ENCODE measurements around the gene TMEM184B.

DNA sequence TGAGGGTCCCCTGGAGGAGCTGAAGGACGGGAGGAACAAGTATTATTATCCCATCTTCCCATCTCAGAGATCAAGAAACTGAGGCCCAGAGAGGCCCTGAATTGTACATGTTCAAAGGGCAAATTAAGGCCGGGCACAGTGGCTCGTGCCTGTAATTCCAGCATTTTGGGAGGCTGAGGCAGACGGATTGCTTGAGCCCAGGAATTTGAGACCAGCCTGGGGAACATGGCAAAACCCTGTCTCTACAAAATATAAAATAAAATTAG is 99.2 kb downstream of the TMEM184B start:
- TF ChIP-seq, protein P1, sequence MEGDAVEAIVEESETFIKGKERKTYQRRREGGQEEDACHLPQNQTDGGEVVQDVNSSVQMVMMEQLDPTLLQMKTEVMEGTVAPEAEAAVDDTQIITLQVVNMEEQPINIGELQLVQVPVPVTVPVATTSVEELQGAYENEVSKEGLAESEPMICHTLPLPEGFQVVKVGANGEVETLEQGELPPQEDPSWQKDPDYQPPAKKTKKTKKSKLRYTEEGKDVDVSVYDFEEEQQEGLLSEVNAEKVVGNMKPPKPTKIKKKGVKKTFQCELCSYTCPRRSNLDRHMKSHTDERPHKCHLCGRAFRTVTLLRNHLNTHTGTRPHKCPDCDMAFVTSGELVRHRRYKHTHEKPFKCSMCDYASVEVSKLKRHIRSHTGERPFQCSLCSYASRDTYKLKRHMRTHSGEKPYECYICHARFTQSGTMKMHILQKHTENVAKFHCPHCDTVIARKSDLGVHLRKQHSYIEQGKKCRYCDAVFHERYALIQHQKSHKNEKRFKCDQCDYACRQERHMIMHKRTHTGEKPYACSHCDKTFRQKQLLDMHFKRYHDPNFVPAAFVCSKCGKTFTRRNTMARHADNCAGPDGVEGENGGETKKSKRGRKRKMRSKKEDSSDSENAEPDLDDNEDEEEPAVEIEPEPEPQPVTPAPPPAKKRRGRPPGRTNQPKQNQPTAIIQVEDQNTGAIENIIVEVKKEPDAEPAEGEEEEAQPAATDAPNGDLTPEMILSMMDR (IDR thresholded peaks at IDR 0.05; ENCODE audit: control extremely low read depth in 1 of 3, insufficient read depth in 1 of 3, low read depth in 1 of 3, low read length in 3 of 3), result no peak
- TF ChIP-seq NRF1 (IDR thresholded peaks at IDR 0.05; ENCODE audit: low read depth, low read length), result no peak
- no peak for TF ChIP-seq SP4 (IDR thresholded peaks at IDR 0.05; ENCODE audit: low read length)
- no peak for TF ChIP-seq SRF (IDR thresholded peaks at IDR 0.05; ENCODE audit: low read depth, low read length)
- TF ChIP-seq HDAC2 (IDR thresholded peaks at IDR 0.05; ENCODE audit: borderline replicate concordance in 1 of 2, low read depth in 2 of 2, low read length in 2 of 2), result no peak
- TF ChIP-seq POLR2A (IDR thresholded peaks at IDR 0.05; ENCODE audit: control extremely low read depth in 1 of 2, low read depth in 2 of 2, low read length in 2 of 2), result no peak
- no peak for TF ChIP-seq MAFK (IDR thresholded peaks at IDR 0.05; ENCODE audit: low read depth, low read length)
- TF ChIP-seq, protein P2, sequence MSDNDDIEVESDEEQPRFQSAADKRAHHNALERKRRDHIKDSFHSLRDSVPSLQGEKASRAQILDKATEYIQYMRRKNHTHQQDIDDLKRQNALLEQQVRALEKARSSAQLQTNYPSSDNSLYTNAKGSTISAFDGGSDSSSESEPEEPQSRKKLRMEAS (IDR thresholded peaks at IDR 0.05), result no peak
- TF ChIP-seq CBX8 (IDR thresholded peaks at IDR 0.05; ENCODE audit: borderline replicate concordance, low read depth, low read length), result no peak
